Adipose tissue (tissue), 3 donors: ENCODE results near the gene NDE1. TPM values are rescaled to one million over a fixed set of nuclear protein-coding genes. Genes with fewer than 3 reads are reported as not detected.
"Not testable (repeated sequence)": the region's sequence is repeated elsewhere in the genome, so short reads cannot be mapped to it uniquely, and the experiment has no call there.

Source experiments
- H3K27ac ChIP-seq: one replicate; pipeline ENCODE4 v1.5.1; 2013; ENCODE audit warnings: low read depth, low read length
- WGBS, 3 donors: extraction: QIAGEN DNeasy Blood & Tissue Kit; methylation state at CpG; one replicate each; pipeline ENCODE4 v1.1.7; 2013; 5-methylcytosine and 5-hydroxymethylcytosine counted together
- polyA plus RNA-seq, 3 donors: library from polyadenylated mRNA; stranded (reverse); fragments of 200-250 nt; gene quantifications; one replicate each; pipeline ENCODE4 v1.2.3, GENCODE V29; 2013
- donor health status: healthy with polysubstance abuse.
- donor health status: Bipolar disorder and iron deficiency.
- donor health status: healthy.

Gene NDE1
- polyA plus RNA-seq, 3 donors: 3.9 to 16.9 (median 9.9) TPM

GRCh38 chr16:15616475-15617165, 33.4 kb upstream of the NDE1 start:
- no peak overlapping the region for H3K27ac ChIP-seq
- 91 to 95% (median 91%) methylated on average over 11 of the region's 11 CpGs for WGBS, 3 donors

GRCh38 chr16:15617901-15618300, 32.1 kb upstream of the NDE1 start:
- no peak overlapping the region for H3K27ac ChIP-seq
- WGBS, 3 donors: 93 to 99% (median 96%) methylated on average over 4 of the region's 4 CpGs

- no peak overlapping the region for H3K27ac ChIP-seq
- 86 to 88% (median 87%) methylated on average over 4 of the region's 4 CpGs for WGBS, 3 donors
Measured at GRCh38 chr16:15618392-15618791, 31.7 kb upstream of the NDE1 start.

GRCh38 chr16:15620611-15621195, 29.3 kb upstream of the NDE1 start:
- H3K27ac ChIP-seq: no peak overlapping the region
- 76 to 78% (median 77%) methylated on average over 6 of the region's 6 CpGs for WGBS, 3 donors

GRCh38 chr16:15621456-15621855, 28.6 kb upstream of the NDE1 start:
- WGBS, 3 donors: 52 to 82% (median 67%) methylated on average over 4 of the region's 4 CpGs
- H3K27ac ChIP-seq: no peak overlapping the region

GRCh38 chr16:15621889-15622288, 28.2 kb upstream of the NDE1 start:
- 88 to 93% (median 90%) methylated on average over 8 of the region's 8 CpGs for WGBS, 3 donors
- H3K27ac ChIP-seq: no peak overlapping the region

- no peak overlapping the region for H3K27ac ChIP-seq
- 94 to 100% (median 97%) methylated on average over 2 of the region's 2 CpGs for WGBS, 3 donors
Measured at GRCh38 chr16:15631730-15632409, 18.2 kb upstream of the NDE1 start.

GRCh38 chr16:15635926-15636325, 14.1 kb upstream of the NDE1 start:
- 91 to 93% (median 91%) methylated on average over 9 of the region's 9 CpGs for WGBS, 3 donors
- no peak overlapping the region for H3K27ac ChIP-seq

GRCh38 chr16:15636392-15636873, 13.6 kb upstream of the NDE1 start:
- no peak overlapping the region for H3K27ac ChIP-seq

GRCh38 chr16:15639061-15639568, 10.9 kb upstream of the NDE1 start:
- no peak overlapping the region for H3K27ac ChIP-seq
- WGBS, 3 donors: 86 to 89% (median 89%) methylated on average over 11 of the region's 11 CpGs

- 72 to 87% (median 78%) methylated on average over 4 of the region's 4 CpGs for WGBS, 3 donors
- H3K27ac ChIP-seq: no peak overlapping the region
Measured at GRCh38 chr16:15640966-15641365, 9.1 kb upstream of the NDE1 start.

GRCh38 chr16:15641753-15642556, 8.1 kb upstream of the NDE1 start:
- WGBS, 3 donors: 10 to 22% (median 20%) methylated on average over 15 of the region's 15 CpGs
- no peak overlapping the region for H3K27ac ChIP-seq

GRCh38 chr16:15642557-15643047, 7.4 kb upstream of the NDE1 start:
- 0% methylated on average over 20 to 23 of the region's 23 CpGs for WGBS, 3 donors
- peak overlapping the region; percentile 75 for H3K27ac ChIP-seq

- peak within 1 kb of the TSS; percentile 75 for H3K27ac ChIP-seq
- WGBS, 3 donors: 1% methylated on average over 37 to 58 of the region's 58 CpGs
Measured at GRCh38 chr16:15643048-15643945, 6.7 kb upstream of the NDE1 start, which contains the start of gene MARF1. MARF1 (minus strand) TSS chr16:15643154; CDS start chr16:15639233, 3,921 bp downstream.

GRCh38 chr16:15643946-15644250, 6.1 kb upstream of the NDE1 start:
- H3K27ac ChIP-seq: no peak overlapping the region
- WGBS, 3 donors: 14 to 18% (median 16%) methylated on average over 4 of the region's 4 CpGs

GRCh38 chr16:15644267-15644961, 5.6 kb upstream of the NDE1 start:
- 73 to 80% (median 79%) methylated on average over 9 of the region's 9 CpGs for WGBS, 3 donors
- H3K27ac ChIP-seq: no peak overlapping the region

- WGBS, 3 donors: 89 to 92% (median 89%) methylated on average over 10 of the region's 10 CpGs
Measured at GRCh38 chr16:15644962-15645465, 5.0 kb upstream of the NDE1 start.

More at GRCh38 chr16:15644962-15645465, 5.0 kb upstream of the NDE1 start:
- not testable (repeated sequence) for H3K27ac ChIP-seq
